ENCODE measurements around the gene CALM1. TPM values are rescaled to one million over a fixed set of nuclear protein-coding genes. Genes with fewer than 3 reads are reported as not detected.

Gene CALM1
- total and polyA plus RNA-seq, 2 donors (not counting 3 experiments of a cell fraction or from before 2014, with no cell fraction given), result 476 to 731 TPM

DNA sequence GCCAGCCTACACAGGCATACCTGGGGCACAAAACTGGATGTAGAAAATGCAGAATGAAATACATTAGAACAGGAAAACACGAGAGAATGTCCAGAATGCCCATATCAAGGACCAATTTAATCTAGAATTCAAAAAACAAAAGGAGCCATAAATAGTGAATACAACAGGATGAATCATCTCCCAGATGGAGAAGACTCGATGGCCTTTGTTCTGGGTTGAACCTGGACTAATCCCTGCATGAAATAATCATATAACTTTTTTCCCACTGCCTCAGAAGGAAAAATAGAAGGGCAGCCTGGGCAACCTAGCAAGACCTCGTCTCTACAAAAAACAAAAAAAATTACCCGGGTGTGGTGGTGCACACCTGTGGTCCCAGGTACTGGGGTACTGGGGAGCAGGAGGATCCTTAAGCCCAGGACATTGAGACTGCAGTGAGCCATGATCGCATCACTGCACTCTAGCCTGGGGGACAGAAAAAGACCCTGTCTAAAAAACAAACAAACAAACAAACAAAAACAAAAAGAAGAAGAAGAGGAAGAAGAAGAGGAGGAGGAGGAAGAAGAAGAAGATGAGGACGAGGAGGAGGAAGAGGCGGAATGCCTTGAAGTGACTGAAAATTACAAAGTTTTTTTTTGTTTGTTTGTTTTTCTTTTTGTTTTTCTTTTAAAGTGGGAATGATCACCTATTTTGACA is 34.8 kb upstream of the CALM1 start:
- Histone ChIP-seq H3K9me1 (replicated peaks; ENCODE audit: control insufficient read depth, extremely low read depth, insufficient read depth, low read length) (no peaks in the 10 kb centered on the region), H3K4me2 (ENCODE audit: insufficient read depth, low read length) (no peak overlapping the region), H3K9ac (replicated peaks; ENCODE audit: extremely low read depth, insufficient read depth, low read length) (no peak overlapping the region), H3K4me1 (ENCODE audit: control insufficient read depth, extremely low read depth, insufficient read depth, low read length) (no peaks in the 10 kb centered on the region), H3K36me3 (ENCODE audit: control insufficient read depth in 2 of 2, extremely low read depth in 1 of 2, insufficient read depth in 2 of 2, low read length in 2 of 2) (no peaks in the 10 kb centered on the region), H3K79me2 (ENCODE audit: control insufficient read depth, insufficient read depth, low read length) (no peaks in the 10 kb centered on the region), H2AFZ (ENCODE audit: low read depth, low read length) (no peak overlapping the region), H3K27me3 (ENCODE audit: control insufficient read depth in 2 of 2, insufficient read depth in 2 of 2, low read length in 2 of 2) (peaks cover 0 to 8% of the 10 kb centered on the region in 2 experiments), H3K4me3 (replicated peaks in 1 of 3; ENCODE audit: insufficient read depth in 1 of 3, low read depth in 1 of 3, low read length in 3 of 3) (no peak overlapping the region), H3K27ac (ENCODE audit: insufficient read depth, low read depth, low read length) (no peak overlapping the region), H3K9me3 (replicated peaks; ENCODE audit: control insufficient read depth, insufficient read depth, low read length) (no peaks in the 10 kb centered on the region), H4K20me1 (replicated peaks; ENCODE audit: control insufficient read depth, extremely low read depth, insufficient read depth, low read length) (no peaks in the 10 kb centered on the region)
- DNase-seq (ENCODE audit: low read depth, low spot score) (no peak), FAIRE-seq (no peak)
- no TSS peak for BruUV-seq (replicated peaks)
- intact Hi-C loops (cut with micrococcal nuclease), result no loop called here
- POLR2A ChIA-PET, result no interaction called here
- dilution Hi-C loops (cut with MboI; ENCODE audit: extremely low pct_ligation_motif_present, low sequenced_read_pairs), result no loop called here
- TF ChIP-seq, protein P1, sequence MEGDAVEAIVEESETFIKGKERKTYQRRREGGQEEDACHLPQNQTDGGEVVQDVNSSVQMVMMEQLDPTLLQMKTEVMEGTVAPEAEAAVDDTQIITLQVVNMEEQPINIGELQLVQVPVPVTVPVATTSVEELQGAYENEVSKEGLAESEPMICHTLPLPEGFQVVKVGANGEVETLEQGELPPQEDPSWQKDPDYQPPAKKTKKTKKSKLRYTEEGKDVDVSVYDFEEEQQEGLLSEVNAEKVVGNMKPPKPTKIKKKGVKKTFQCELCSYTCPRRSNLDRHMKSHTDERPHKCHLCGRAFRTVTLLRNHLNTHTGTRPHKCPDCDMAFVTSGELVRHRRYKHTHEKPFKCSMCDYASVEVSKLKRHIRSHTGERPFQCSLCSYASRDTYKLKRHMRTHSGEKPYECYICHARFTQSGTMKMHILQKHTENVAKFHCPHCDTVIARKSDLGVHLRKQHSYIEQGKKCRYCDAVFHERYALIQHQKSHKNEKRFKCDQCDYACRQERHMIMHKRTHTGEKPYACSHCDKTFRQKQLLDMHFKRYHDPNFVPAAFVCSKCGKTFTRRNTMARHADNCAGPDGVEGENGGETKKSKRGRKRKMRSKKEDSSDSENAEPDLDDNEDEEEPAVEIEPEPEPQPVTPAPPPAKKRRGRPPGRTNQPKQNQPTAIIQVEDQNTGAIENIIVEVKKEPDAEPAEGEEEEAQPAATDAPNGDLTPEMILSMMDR (IDR thresholded peaks at IDR 0.05; ENCODE audit: extremely low read depth in 1 of 2, insufficient read depth in 1 of 2, low read depth in 1 of 2, low read length in 2 of 2), result no peak
- TF ChIP-seq MYC (IDR thresholded peaks at IDR 0.05; ENCODE audit: low read depth, low read length) (no peak), FOS (IDR thresholded peaks at IDR 0.05; ENCODE audit: borderline replicate concordance, insufficient read depth, low read length) (no peak), GATA2 (IDR thresholded peaks at IDR 0.05; ENCODE audit: insufficient read depth, insufficient read length, low read depth, low read length) (no peak), JUN (IDR thresholded peaks at IDR 0.05; ENCODE audit: borderline replicate concordance, insufficient read depth, insufficient read length, low read depth) (no peak), POLR2A (IDR thresholded peaks at IDR 0.05; ENCODE audit: low read depth, low read length) (no peak), POLR2AphosphoS5 (IDR thresholded peaks at IDR 0.05; ENCODE audit: insufficient read depth, low read depth, low read length) (no peak), EZH2 (IDR thresholded peaks at IDR 0.05; ENCODE audit: borderline replicate concordance, low read depth, low read length, severe bottlenecking) (no peak)
- TF ChIP-seq, protein P2, sequence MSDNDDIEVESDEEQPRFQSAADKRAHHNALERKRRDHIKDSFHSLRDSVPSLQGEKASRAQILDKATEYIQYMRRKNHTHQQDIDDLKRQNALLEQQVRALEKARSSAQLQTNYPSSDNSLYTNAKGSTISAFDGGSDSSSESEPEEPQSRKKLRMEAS (IDR thresholded peaks at IDR 0.05; ENCODE audit: insufficient read depth, insufficient read length), result no peak
- CTCF ChIA-PET, result no interaction called here
